ENCODE results near the gene CCDC106.

The CCDC106 gene

DNA sequence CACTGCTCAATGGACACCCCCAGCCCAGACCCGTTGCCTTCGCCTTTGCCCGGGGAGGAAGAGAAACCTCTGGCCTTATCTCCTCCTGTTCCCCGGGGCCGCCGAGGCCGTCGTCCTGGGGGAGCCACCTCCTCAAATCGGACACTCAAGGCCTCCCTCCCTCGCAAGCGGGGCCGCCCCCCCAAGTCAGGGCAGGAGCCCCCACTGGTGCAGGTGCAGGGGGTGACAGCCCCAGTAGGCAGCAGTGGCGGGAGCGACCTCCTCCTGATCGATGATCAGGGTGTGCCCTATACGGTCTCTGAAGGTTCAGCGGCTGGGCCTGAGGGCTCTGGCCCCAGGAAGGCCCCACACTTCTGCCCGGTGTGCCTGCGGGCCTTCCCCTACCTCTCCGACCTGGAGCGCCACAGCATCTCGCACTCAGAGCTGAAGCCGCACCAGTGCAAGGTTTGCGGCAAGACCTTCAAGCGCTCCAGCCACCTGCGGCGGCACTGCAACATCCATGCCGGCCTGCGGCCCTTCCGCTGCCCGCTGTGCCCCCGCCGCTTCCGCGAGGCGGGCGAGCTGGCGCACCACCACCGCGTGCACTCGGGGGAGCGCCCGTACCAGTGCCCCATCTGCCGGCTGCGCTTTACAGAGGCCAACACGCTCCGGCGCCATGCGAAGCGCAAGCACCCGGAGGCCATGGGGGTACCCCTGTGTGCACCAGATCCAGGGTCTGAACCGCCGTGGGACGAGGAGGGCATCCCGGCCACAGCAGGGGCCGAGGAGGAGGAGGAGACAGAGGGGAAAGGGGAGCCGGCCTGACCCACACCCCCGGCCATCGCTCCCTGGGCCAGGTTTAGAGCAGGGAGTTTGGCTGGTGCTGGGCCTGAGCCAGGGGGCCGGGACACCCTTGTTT is 45.7 kb upstream of the CCDC106 start:
- Histone ChIP-seq H3K9me2 (ENCODE audit: low read depth, low read length) (no peaks in the 10 kb centered on the region), H3K4me1 (ENCODE audit: insufficient read depth, low read length, severe bottlenecking) (peaks cover 24% of the 10 kb centered on the region), H3K4me2 (ENCODE audit: low read length) (no peak overlapping the region), H4K20me1 (ENCODE audit: insufficient read depth, low read length) (no peaks in the 10 kb centered on the region), H2AFZ (ENCODE audit: low read length) (no peak overlapping the region), H3K9me3 (ENCODE audit: low read length) (no peaks in the 10 kb centered on the region), H3K4me3 (ENCODE audit: low read depth, low read length, poor library complexity, severe bottlenecking) (no peak overlapping the region), H3K9ac (ENCODE audit: low read length) (no peak overlapping the region), H3K27me3 (ENCODE audit: insufficient read depth, low read length) (no peaks in the 10 kb centered on the region), H3K27ac (ENCODE audit: low read depth, low read length, poor library complexity, severe bottlenecking) (peak overlapping the region; percentile 86), H3F3A (ENCODE audit: insufficient read depth, low read length) (no peaks in the 10 kb centered on the region; the same call in 1 of the 2 replicates), H3K36me3 (ENCODE audit: insufficient read depth, low read length) (0 out of 2 replicates have a peak, but pooled peaks cover 6% of the 10 kb centered on the region), H3K79me2 (ENCODE audit: insufficient read depth, low read length) (no peaks in the 10 kb centered on the region)
- TF ChIP-seq, protein P1, sequence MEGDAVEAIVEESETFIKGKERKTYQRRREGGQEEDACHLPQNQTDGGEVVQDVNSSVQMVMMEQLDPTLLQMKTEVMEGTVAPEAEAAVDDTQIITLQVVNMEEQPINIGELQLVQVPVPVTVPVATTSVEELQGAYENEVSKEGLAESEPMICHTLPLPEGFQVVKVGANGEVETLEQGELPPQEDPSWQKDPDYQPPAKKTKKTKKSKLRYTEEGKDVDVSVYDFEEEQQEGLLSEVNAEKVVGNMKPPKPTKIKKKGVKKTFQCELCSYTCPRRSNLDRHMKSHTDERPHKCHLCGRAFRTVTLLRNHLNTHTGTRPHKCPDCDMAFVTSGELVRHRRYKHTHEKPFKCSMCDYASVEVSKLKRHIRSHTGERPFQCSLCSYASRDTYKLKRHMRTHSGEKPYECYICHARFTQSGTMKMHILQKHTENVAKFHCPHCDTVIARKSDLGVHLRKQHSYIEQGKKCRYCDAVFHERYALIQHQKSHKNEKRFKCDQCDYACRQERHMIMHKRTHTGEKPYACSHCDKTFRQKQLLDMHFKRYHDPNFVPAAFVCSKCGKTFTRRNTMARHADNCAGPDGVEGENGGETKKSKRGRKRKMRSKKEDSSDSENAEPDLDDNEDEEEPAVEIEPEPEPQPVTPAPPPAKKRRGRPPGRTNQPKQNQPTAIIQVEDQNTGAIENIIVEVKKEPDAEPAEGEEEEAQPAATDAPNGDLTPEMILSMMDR (IDR thresholded peaks at IDR 0.05; ENCODE audit: low read length): no peak
- no peak for TF ChIP-seq EZH2 (IDR thresholded peaks at IDR 0.05; ENCODE audit: borderline replicate concordance, low read length)

DNA sequence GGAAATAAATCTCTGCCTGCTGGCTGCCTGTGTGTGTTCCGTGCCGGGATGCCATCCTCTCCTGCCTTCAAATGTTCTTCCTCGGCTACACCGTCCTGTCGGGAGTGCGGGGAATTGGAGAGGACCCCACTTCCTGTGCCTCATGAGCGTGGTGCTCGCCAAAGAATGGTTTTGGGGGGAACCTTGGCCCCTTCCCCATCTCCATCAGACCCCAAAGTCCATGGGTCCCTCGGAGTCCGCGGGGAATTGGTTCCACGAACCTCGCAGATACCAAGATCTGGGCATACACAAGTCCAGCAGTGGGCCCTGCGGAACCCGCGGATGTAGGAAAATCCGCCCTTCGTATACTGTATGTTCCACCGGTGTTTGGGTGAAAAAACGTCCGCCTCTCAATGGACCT is 44.9 kb upstream of the CCDC106 start:
- H3K9ac ChIP-seq (ENCODE audit: low read length): no peak overlapping the region
- H3K4me1 ChIP-seq (ENCODE audit: insufficient read depth, low read length, severe bottlenecking): peaks cover 24% of the 10 kb centered on the region
- no peaks in the 10 kb centered on the region for H4K20me1 ChIP-seq (ENCODE audit: insufficient read depth, low read length)
- 0 out of 2 replicates have a peak, but pooled peaks cover 6% of the 10 kb centered on the region for H3K36me3 ChIP-seq (ENCODE audit: insufficient read depth, low read length)
- H3K4me3 ChIP-seq (ENCODE audit: low read depth, low read length, poor library complexity, severe bottlenecking): no peak overlapping the region
- H3K9me3 ChIP-seq (ENCODE audit: low read length): no peaks in the 10 kb centered on the region
- no peaks in the 10 kb centered on the region for H3K9me2 ChIP-seq (ENCODE audit: low read depth, low read length)
- no peaks in the 10 kb centered on the region for H3K27me3 ChIP-seq (ENCODE audit: insufficient read depth, low read length)
- no peak overlapping the region for H3K27ac ChIP-seq (ENCODE audit: low read depth, low read length, poor library complexity, severe bottlenecking)
- H3F3A ChIP-seq (ENCODE audit: insufficient read depth, low read length): no peaks in the 10 kb centered on the region; the same call in 1 of the 2 replicates
- no peak for TF ChIP-seq EZH2 (IDR thresholded peaks at IDR 0.05; ENCODE audit: borderline replicate concordance, low read length)
- TF ChIP-seq, protein P1 (IDR thresholded peaks at IDR 0.05; ENCODE audit: low read length): no peak
- H3K79me2 ChIP-seq (ENCODE audit: insufficient read depth, low read length): no peaks in the 10 kb centered on the region
- H2AFZ ChIP-seq (ENCODE audit: low read length): no peak overlapping the region
- H3K4me2 ChIP-seq (ENCODE audit: low read length): no peak overlapping the region

DNA sequence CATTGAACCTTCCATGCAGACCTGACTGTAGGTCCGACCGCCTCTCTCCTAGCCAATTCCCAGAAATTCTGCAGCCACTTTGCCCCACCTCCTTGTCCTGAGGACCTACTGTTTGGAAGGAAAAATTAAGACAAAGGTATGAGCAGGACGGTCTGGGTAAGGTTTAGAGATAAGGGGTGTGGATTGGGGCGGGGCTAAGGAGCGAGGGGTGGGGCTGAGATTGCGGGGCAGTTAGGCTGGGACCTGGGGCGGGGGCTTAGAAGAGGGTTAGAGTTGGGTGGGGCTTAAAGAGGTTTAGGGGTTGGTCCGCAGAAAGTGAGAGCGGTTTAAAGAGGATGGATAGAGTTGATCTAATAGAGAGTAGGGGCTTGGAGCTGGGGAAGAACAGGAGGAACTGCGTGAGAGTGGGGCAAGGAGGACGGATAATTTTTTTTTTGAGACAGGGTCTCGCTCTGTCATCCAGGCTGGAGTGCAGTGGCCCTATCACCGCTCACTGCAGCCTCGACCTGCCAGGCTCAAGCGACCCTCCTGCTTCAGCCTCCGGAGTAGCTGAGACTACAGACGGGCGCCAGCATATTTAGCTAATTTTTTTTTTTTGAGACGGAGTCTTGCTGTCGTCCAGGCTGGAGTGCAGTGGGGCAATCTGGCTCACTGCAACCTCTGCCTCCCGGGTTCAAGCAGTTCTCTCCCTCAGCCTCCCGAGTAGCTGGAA is 44.3 kb upstream of the CCDC106 start:
- peaks cover 24% of the 10 kb centered on the region for H3K4me1 ChIP-seq (ENCODE audit: insufficient read depth, low read length, severe bottlenecking)
- H3K9me3 ChIP-seq (ENCODE audit: low read length): no peaks in the 10 kb centered on the region
- H3K79me2 ChIP-seq (ENCODE audit: insufficient read depth, low read length): no peaks in the 10 kb centered on the region
- H3K27me3 ChIP-seq (ENCODE audit: insufficient read depth, low read length): no peaks in the 10 kb centered on the region
- no peak overlapping the region for H3K4me3 ChIP-seq (ENCODE audit: low read depth, low read length, poor library complexity, severe bottlenecking)
- TF ChIP-seq, protein P1 (IDR thresholded peaks at IDR 0.05; ENCODE audit: low read length): no peak
- no peak for TF ChIP-seq EZH2 (IDR thresholded peaks at IDR 0.05; ENCODE audit: borderline replicate concordance, low read length)
- H4K20me1 ChIP-seq (ENCODE audit: insufficient read depth, low read length): no peaks in the 10 kb centered on the region
- H3K27ac ChIP-seq (ENCODE audit: low read depth, low read length, poor library complexity, severe bottlenecking): no peak overlapping the region
- H3K9me2 ChIP-seq (ENCODE audit: low read depth, low read length): no peaks in the 10 kb centered on the region
- no peak overlapping the region for H3K4me2 ChIP-seq (ENCODE audit: low read length)
- H3K36me3 ChIP-seq (ENCODE audit: insufficient read depth, low read length): 0 out of 2 replicates have a peak, but pooled peaks cover 6% of the 10 kb centered on the region
- H3F3A ChIP-seq (ENCODE audit: insufficient read depth, low read length): no peaks in the 10 kb centered on the region; the same call in 1 of the 2 replicates
- H3K9ac ChIP-seq (ENCODE audit: low read length): no peak overlapping the region
- H2AFZ ChIP-seq (ENCODE audit: low read length): no peak overlapping the region
